HG02642 (cell line): Measurements from ENCODE around the gene SH3RF3.

Experiments
- ATAC-seq: cut with Tn5 transposase; IDR thresholded peaks from one replicate; pipeline ENCODE4 v1.9.1; 2021; ENCODE audit warnings: mild to moderate bottlenecking; ENCODE audit not compliant: unreplicated experiment, poor library complexity

The SH3RF3 gene

DNA sequence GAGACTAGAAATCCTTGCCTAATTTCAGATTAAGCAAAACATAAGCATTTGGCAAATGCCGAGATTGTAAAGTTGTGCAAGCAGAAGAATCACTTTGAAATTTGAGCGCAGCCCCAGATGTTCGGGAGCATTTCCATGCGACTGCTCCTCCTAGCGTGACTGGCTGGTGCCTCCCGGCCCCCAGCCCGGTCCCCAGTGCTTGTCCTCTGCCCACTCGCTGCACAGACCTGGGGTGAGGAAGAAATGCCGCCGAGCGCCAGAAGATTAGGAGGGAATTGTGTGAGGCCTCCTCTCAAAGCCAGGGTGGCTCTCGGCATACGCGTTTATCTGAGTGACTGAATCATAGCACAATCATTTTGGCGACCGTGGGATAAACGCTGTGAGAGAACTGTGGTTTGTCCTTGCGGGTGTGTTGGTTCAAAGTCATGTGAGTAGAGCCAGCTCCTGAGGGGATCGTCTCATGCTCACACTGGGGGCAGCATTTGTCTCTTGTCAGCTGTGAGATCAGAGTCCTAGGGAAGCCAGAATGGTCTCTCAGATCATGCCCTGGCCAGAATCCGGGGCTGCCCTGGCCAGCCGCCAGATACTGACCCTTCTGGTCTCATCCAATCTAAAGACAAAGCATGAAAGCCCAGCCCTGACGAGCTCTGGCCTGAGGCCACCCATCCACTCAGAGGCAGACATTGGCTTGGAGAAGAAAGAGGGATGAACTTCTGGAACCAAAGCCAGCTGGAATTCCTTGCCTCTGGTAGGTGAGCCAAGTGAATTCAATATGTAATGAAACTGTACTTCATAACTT, 189.3 kb downstream of the SH3RF3 start:
- no peak for ATAC-seq

DNA sequence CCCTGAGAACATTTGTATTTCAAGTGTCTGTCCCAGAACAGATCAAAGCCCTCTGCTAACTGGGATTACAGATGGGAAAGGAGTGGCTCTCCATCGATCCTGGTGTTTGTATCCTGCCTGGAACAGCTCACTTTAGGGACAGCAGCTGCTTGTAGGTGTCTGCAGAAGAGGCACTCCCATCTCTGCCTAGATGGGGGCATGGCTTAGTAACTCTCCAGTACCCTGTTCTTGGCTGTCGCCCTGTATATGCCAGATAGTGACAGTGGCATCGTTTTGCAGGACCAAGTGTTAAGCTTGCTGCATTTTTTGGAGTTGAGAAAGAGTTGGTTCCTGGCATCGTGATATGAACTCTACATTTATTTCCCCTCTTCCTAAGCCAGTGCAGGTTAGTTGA, 189.9 kb downstream of the SH3RF3 start:
- ATAC-seq = no peak

DNA sequence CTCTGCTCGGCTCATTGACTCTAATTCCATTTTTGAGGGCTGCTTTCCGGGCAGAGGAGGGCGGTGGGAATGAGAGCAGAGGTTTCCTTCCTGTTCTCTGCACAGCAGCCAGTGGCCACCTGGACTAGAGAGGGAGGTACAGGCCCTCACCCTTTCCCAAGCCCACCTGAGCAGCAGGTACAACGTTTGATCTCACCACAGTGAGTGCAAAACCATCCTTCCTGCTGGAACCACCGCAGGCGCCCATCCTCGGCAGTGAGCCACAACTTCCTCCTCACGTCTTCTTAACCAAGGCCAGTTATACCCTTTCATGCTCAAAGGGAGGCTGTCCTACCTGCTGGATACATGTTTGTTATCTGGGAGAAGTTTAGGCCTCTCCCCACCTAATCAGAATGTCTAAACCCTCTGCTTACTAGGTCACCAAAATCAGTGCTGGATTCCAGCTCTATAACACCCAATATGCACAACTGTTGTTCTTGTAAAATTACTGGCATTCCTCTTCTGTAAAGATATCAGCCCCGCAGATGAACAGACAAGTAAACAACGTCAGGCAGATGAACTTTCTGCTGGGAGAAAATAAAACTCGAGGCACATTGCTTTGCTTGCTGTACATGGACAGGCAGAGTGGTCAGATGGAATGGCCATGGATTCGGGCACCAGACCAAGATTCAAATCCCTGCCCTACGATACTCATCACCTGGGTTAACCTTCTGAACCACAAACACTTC, 191.4 kb downstream of the SH3RF3 start:
- ATAC-seq = no peak

DNA sequence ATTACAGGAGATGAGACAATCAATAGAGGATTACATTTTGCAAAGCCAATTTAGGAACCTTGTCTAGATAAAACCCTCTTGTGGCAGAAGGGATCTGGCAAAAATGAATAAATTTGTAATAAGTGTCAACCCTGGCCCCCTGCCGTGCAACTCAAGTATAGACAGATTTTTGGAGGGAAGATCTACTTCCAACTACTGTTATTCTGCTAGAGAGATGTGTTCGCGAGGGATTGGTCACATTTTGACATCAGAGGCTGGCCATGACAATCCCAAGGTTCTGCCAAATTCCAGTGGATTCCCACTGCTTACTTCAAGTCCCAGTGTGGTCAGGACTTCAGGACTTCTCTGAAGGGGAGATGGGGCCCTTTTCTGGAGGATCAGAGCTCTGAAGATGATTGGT, 192.6 kb downstream of the SH3RF3 start:
- no peak for ATAC-seq

DNA sequence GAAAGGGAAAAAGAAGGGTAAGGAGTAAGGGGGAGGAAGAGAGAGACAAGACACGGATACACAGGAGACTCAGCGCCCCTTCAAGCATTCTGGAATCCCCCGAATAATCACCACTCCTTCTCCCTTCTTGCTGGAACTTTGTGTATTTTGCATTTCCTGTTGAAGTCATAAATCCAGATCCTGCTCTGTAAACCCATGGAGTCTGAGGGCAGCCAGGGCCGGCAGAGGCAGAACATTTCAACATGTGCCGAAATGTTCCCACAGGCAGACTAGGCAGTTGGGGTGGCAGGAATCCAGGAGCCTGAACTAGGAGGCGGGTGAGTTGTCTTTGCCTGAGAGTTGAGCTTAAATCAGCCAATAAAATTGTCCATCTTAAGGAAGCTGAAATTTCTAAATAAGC, 193.1 kb downstream of the SH3RF3 start:
- no peak for ATAC-seq

DNA sequence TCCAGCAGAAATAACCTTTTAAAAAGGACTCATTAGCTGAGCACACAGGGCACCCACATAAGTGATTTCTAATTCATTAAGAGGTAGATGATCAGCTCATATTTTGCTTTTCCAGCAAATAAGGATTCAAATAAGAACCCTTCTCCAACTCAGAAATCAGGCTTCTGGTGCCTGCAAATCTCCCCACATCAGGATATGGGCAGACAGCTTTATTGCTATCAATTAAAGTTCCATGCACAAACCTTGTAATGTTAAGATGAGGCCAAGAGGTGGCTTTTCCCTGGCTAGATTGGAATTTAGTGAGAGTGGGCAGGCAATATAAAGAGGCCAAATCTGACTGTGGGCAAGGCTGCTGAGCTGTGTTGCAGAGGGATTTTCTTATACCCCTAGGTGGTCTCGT, 193.6 kb downstream of the SH3RF3 start:
- no peak for ATAC-seq

DNA sequence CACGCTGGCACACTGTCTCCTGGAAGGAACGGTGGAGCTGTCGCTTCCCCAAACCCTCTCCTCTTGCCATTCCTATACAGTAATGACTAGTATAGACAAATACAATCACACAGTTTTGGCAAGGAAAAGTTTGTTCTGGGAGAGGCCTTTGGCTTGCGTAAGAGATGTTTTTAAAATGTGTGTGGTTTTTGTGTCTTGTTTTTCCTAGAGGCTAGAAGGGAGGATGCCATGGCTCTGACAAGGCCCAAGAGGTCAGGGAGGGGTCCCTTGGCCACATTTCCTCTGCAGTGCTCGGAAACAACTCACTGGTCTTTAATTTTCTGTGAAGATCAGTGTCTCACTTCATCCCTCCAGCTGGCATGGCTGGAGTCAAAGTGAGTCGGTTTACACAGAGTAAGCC, 195.9 kb downstream of the SH3RF3 start:
- ATAC-seq = no peak

DNA sequence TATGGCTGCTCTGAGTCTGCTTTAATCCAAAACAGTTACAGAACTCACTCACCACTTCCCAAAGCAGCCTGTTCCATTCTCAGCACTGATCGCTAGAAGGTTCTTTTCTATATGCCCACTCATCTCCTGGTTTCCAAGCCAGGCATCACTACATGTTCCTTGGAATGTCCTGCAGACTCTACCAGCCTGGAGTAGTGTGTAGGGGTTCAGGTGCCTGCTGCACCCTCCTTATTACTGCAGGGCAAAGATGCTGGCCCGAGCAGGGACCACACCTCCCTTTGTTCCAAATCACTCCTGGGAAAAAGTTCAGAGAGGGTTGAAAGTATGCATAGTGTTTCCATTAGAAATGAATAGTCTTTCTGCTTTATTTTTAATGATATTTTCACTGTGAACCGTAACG, 196.6 kb downstream of the SH3RF3 start:
- no peak for ATAC-seq

DNA sequence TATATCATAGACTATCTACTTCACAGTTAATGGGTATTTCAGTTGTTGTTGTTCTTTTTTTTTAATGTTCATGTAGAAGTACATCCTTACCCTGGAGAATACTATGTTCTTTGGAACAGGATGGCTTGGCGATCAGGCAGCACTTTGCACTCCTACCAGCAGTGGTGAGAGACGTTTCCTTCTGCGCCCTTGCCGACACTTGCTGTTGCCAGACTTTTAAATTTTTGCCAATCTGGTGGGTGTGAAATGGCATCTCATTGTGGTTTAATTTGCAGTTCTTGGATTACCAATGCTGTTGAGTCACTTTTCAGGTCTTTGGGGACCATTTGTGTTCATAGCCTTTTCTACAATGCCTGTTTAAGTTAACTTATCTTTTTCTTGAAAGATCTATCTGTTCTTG, 197.3 kb downstream of the SH3RF3 start:
- ATAC-seq = no peak

DNA sequence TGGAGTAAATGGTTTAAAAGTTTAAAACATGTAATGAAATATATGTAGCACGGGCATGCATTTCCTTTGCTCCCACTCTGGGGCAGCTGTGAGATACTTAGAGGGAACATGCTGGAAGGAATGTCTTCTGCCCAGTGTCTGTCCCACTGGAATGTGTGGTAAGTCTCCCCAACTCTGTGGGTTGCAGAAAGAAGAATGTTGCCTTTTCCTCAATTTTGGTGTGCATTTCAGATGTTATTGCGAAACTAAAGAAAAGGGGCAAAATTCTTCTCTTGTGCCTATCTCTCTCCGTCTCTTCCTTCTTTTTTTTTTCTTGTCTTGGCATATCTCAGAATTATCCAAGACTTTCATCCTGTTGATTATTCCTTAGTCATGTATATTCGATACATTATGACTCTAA, 201.1 kb downstream of the SH3RF3 start:
- ATAC-seq = no peak

DNA sequence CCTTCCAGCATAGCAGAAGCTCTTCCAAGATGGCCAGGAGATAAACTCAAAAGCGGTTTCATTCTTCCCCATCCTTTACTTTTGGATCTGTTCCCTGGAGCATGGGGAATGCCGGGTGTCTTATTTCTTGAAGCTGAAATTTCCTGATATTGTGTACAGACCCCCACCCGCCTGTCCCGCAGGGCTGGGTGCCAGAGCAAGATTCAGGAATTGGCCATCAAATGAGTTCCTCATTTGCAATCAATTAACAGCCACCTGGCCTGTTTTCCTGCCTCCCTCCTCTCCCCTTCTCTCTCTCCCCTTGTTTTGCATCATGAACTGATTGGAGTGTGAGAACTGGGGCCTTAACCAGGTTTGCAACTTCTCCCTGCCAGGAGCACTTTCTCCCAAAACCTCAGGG, 202.1 kb downstream of the SH3RF3 start:
- no peak for ATAC-seq

DNA sequence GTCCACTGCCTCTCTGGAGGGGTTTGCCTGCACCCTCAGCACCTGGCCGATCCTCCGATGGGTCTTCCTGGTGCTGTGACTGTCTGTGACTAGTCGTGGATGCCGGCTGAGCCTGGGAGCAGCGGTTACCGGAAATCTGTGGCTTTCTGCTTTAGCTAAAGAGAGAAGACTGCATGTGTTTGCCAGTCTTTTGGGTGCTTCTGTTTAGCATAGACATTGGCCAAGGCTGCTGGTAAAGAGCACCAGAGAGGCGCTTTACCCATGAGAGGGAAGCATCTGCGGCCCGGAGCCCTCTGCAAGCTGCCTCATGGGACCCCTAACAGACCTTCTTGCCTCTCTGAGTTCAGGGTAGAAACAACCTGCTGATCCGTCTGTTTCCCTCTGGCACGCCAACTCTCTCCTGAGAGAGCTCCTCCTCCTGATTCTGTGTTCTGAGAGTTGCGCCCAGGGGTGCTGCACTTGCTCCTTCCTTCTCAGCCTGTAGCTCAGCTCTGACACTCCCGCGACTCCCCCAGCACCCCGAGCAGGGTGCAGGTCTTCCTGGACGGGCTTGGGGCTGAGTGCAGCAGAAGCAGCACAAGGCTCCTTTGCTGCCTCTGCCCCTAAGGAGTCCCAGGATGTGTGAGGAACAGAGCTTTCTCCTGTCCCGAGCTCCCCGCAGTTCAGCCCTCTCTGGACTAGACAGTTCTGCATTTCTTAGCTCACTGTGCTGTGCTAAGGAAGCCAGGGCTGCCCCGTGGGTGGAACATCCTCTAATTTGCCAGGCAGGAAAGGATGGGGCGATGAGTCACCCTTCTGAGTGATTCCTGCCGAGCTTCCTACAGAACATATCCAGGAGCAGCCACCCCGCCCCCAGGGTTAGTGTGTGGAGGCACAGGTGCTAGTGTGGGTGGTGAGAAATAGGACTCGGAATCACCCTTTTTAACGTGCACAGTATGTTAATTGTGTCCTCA, 203.2 kb downstream of the SH3RF3 start:
- ATAC-seq = peak; percentile 43

DNA sequence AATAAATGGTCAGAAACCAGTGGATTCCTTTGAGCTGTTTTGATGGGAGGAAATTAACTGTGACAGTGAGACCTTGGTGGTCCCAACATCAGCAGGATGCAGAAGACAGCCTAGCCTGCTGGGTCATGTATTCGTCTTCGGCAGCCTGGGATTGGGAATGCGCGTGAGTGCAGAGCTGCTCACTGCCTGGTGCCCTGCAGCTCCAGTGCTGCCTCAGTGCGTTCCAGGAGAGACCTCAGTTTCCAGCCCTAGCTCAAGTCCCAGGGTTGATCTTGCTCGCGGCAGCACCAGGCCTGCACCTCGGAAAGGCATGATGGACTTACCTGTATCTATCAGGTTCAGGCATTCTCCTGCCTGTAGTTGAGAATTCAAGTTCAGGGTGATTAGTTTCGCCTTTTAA, 203.9 kb downstream of the SH3RF3 start:
- no peak for ATAC-seq

DNA sequence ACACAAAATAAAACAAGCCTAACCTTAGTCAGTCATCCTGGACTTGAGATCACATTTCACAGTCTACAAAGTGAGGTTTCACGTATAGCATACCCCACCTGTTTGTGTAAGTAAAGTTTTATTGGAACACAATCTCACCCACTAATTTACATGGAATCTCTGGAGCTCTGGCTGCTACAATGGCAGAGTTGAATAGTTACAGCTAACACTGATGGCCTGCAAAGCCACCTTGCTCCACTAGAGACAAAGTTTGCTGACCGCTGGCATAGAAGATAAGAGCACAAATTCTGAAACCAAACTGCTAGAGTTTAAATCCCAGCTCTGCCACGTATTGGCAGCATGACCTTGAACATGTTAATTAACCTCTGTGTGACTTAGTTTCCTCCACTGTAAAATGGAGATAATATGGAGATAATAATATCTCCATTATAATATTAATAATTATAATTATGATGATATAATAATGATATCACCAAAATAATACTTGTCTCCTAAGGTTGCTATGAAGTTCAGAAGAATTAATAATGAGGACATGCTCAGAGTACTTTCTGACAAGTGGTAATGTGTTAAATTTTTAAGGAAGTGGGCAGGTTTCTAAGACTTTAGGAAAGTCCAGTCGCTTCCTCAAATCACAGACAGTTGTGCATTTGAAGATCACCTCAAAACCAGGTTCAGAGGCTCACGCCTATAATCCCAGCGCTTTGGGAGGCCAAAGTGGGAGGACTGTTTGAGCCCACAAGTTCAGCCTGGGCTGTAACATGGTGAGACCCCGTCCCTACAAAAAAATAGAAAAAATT, 204.6 kb downstream of the SH3RF3 start:
- ATAC-seq = no peak

DNA sequence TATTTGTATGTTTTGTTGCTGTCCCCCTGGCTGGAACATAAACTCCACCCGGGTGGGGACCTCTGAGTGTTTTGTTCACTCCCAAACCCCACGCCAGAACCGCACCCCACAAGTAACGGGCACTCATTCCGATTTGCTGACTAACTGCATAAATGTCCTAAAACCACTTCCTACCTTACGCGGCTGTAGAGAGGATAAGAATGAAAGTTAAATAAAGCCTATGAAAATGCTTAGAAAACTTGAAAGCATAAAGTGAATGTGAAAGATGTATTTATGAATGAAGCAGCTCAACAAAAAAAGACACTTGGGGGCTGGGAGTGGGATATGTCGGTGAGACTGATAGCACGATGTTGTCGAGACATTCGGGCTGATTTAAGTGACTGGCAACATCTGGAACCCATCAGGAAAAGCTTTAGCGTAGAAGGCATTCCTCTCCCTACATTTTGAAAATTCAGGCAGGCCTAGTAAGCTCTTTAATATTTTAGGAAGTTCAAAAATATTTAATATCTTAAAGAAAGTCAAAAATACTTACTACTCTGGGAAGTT, 206.7 kb downstream of the SH3RF3 start:
- ATAC-seq = no peak

DNA sequence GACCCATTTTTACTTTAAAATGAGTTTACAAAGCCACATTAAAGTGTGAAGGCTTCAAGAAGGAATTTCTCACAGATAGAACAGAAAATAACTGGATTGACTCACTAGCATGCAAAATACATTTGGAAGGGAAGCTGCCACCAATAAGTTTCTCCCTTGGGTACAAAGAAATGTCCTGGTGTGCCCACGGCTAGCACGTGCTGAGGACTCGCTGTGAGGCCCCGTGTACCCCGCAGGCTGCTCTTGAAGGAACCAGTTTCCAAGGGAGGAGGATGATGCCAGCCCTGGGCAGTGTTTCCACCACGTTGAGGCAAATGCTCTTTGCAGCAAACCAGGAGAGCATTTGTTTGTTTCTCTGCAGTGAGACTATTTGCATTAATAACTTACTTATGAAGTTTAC, 207.3 kb downstream of the SH3RF3 start:
- no peak for ATAC-seq

DNA sequence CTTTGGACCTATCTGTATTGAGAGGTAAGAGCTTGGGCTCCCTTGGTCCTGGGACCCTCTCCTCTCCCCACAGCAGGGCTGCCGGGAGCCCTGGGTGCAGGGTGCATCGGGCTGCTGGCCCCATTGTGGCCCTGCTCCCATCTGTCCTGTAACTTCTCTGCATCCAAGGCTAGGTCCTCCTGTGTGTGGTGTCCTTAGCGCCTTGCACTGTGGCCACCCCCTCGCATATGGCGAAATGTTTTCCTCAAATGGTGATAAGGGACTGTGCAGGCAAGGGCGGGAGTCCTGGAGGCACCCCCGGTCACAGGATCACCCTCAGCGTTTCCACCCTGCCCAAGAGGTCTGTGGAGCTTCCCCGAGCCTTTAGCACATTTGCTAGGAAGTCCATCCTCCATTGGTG, 208.2 kb downstream of the SH3RF3 start:
- ATAC-seq = no peak

DNA sequence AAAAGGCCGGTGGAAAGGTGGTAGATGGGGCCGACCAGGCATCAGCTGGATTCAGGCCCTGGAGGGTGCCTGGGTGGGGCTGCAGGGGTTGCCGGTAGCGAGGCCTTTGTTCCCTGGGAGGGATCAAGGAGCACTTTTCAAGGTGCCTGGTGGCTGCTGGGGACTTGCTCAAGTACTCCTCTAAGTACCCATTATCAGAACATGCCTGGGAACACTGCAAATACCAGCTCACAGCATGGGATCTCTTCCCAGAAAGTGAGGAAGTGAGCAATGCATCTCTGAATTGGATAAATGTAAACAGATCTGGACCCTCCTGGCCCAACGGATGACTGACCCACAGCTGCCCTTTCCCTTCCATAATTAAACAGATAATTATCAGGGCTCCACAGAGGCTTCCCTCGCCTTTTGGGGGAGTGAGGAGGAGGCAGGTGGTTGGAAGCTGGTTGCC, 210.5 kb downstream of the SH3RF3 start:
- ATAC-seq = no peak

DNA sequence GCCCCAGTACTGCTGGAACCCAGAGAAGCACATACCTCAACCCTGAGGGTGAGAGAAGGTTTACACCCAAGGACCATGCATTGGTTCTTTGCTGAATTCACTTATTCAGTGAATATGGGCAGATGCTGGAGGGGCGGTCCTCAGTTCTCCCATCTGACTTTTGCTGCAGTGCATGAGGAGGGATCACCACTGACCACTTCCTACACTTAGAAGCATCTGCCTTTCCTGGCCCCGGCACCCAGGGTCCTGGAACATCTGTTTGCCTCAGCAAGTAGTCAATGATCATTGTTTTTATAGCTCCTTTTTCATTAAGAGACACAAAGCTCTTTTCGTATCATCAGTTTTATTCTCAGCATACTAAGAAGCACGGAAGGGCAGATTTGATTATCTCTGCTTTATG, 211.4 kb downstream of the SH3RF3 start:
- ATAC-seq = no peak
